Glomerular visceral epithelial cell (primary cell): ENCODE results near the gene DPH3.
A peak's percentile ranks its signal among the peaks of the same experiment; 100 is the strongest.
"Not testable (repeated sequence)": the region's sequence is repeated elsewhere in the genome, so short reads cannot be mapped to it uniquely, and the experiment has no call there.

ENCODE experiments used
- DNase-seq: peaks from one replicate; pipeline ENCODE4 v3.0.0-alpha.2; 2016; ENCODE audit errors: extremely low spot score

Gene DPH3

DNA sequence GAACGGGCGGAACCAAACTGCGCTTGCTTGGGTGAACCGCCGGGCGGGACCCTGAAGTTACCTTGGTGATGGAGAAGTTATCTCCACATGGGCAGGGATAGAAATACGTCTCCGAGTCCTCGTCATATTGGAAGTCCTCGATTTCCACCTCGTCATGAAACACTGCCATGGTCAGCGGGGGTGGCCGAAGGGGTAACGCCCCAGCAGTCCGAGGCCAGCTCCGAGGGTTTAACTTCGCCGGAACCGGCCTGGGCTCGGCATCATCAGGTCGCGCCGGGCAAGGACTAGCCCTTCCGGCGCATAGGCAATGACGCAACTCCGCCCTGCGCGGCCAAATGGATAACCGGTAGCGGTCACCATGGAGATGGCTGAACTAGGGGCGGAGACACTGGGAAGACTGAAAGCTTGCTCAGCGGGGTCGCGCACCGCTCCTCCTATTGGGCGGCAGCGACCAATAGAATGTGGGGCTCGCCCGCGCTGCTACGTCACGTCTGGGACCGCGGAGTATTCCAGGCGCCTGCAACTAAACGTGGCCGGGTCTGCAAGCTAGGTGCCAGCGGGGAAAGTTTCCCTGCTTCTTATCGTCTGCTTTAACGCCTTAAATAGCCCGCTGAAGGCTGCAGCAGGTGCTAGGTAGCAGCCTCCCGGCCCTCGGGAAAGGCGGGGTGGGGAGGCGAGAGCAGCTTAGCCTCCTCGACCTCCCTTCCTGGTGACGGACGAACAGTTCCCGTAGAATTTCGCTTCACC is at the start of gene DPH3, which contains the start of gene OXNAD1:
TSS of gene DPH3 (minus strand) at position 236 of the 747 bp plus-strand sequence. CDS start at position 169, 67 bp downstream.
TSS of gene OXNAD1 (plus strand) at position 505 of the 747 bp plus-strand sequence. CDS start 5,741 bp downstream, outside the sequence.
- DNase-seq, result peak; percentile 98

DNA sequence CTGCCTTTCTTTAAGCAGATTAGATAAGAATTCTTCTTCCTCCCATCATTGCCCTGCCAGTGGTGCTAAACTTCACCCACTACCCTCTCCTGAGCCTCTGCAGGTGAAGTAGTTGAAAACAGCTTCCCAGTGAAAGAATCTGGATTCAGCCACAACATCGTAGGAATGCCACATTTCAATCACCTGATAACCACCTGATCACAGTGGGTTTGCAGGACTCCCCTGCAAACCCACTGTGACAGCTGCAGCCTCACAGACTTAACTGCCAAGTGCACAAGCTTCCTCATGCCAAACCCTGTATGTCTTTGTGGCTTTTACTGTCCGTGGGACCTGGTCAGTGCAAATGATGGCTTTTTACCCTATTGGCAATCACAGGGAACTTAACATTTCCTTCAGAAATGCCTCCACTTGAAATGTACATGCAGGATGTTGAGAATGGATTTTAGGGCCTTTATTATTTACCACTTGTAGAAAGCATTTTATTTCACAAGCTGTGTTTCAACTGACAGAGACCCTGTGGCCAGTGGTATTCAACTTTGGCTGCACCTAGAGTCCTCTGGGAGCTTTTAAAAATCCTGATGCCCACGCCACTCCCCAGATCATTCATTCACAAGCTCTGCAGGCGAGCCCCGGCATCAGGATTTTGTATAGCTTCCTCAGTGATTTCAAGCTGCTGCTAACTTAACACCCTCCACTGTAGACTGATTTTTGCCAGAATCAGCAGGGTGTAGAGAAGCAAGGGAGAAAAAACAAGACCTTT is 49.3 kb upstream of the DPH3 start:
- no peak for DNase-seq

DNA sequence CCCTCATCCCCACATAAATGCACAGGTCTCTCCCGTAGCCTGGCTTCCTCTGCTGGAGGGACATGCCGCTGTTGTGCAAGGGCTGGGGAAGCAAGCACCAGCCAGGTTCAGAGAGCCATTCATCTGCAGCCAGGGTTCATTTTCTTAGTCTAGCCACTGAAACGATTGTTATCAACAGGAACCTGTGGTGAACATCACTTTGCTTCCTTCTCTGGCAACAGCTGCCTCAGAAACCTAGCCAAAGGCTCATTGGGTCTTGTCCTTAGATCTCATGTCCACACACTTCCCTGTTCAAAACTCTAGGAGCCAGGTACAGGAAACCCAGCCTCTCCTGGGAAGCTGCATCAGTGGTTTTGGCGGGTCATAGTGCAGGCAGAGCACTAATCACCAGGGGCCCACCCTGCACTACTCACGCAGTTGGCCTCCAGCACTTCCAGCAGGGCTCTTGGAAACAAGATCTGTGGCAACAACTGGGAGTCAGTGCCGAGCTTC is 47.3 kb upstream of the DPH3 start:
- no peak for DNase-seq

DNA sequence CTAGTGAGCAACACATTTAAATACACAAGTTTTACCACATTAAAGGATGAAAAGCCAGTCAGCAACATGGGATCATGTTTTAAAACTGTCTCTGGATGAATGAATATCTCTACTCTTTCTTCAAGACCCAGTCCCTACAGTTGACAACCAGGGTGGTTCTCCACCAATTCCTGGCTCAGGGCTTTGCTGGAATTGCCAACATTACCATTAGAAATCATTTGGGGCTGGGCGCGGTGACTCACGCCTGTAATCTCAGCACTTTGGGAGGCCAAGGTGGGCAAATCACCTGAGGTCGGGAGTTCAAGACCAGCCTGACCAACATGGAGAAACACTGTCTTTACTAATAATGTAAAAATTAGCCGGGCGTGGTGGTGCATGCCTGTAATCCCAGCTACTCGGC is 45.7 kb upstream of the DPH3 start:
- DNase-seq, result not testable (repeated sequence)

DNA sequence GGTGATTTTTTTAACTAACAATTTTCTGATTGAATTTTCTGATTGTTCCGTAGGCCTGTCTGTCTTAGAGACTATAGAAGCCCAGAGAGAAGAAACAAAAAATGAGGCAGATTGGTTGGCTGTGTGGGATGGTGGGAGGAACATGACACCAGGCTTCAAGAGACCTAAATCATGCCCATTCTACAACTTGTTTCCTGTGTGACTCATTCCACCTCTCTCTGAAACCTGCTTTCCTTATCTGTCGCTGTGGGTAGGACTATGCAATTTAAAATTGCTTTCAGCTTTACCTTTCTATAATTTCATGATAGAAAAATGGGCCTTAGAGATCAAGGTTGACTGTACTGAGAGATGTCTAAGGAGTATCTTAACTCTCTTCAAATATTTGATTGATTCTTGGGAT is 44.8 kb upstream of the DPH3 start:
- DNase-seq, result peak; percentile 35

DNA sequence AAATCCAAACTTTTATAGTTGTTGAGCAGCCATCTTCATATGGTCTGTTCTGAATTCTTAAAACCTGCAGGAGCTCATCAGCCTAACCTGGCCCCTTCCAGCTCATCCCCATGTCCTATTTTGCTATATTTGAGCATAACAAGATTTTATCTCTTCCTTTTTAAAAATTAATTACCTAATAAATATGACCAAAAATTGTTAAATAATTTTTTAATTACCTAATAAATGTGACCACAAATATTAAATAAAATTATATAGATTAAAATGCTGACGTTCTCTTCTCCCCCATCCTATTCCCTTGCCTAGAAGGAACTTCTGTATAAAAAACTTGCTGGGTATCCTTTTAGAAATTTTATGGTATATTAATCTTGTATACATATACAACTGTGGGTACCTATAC is 44.0 kb upstream of the DPH3 start:
- no peak for DNase-seq

DNA sequence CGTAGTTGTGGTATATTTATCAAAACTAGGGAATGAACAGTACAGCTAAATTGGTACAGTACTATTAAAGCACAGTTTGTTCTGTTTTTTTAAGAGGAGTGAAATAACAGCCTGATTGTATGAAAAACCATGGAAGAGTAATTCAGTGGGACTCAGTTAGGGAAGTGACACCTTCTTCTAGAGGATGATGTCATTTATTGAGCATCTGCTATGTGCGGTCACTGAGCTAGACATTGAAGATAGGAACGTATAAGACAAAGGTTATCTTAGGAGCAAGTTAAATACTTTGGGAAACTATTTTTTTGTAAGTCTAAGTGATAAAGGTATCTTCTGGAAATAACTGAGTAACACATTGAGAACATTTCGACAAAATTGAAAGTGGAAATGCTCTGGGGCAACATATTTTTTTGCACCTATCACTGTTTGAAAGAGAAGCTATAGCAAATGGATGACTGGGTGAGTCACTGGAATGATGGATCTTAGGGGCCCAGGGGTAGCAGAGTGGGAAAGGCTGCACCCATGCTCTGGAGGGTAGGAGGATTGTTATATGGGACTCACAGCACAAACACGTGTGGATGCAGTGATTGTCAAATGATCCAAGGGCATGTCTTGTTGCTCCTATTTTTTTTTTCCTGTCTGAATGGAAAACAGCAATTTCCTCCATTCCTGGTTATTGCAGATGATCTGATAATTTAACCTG is 43.2 kb upstream of the DPH3 start:
- DNase-seq, result no peak

DNA sequence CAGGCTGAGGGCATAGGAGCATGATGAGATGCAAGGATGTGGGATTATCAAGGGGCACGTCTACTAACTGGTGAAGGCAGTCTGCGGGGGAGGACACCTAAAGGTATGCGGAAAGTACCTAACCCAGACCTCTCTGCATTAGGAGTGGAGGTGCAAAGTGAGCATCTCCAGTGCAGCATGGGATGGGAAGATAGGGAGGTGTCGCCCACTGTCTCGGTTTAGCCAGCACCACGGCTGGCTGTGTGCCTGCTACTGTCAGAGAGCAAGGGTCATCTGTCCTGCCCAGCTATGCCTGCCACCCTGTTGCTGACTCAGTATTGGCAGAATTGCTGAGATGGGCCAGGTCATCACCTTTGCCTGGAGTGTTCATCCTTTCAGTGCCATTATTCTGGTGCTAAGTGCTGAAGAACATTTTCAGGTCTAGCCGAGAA is 40.4 kb upstream of the DPH3 start:
- no peak for DNase-seq

DNA sequence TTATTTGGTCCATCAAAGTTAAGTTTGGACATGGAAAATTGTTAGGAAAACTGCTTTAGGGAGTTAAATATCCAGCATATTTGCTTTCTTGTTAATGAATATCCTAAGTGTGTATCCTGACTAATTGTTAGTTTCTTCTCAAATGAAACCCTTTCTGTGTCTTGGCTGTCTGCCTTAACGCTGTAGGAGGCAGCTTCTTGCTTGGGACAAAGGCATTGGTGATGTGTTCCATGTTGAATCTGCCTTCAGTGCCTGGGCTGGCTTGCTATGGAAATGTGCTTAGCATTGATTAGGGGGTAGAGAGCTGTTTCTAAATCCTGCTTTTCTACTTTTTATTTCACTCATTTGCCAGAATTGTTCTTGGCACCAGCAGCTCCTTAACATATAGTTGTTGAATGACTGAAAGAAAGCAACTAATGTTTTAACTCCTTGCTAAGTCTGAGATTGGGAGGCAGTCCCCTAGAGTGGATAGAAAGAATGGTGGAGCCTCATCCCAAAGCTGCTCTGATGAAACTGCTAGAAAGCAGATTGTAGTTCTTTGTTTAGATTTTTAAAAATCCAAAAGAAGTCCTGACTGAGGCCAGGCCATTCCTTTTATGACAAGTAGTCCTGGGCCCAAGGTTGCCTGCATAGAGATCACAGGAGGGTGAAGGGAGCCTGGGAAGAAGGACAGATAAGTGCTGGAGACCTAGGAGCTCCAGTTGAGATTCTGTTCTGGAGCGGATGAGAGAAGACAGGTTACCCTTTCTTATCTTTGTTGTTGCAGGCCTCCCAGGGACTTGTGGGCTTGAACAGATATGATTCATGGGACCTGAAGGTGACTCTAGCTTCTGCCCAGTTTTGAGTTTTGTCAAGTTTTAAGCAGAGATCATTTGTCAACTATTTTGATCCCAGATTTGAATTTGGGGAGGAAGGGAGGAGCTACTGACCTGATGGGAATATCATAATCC is 39.6 kb upstream of the DPH3 start:
- DNase-seq, result no peak

DNA sequence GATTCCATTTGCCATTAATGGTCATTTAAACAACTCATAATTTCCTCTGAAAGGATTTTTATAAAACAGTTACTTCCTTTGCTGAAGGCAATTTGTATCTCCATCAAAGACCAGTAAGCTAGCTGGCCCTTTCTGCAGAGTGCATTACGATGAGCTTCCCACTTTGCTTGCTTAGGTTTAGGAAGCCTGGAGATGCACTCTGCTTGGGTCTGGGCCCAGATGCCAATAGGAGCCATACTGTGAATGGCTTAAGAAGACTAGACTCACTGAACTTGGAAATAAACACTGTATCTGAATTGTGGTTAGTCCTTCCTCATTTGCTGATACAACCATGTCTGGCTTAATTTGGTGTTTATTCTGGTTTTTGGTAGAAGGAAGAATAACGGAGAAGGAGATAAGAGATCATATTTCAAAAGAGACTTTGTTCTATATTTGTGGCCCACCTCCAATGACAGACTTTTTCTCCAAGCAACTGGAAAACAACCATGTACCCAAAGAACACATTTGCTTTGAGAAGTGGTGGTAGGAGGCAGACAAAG is 38.4 kb upstream of the DPH3 start:
- no peak for DNase-seq

DNA sequence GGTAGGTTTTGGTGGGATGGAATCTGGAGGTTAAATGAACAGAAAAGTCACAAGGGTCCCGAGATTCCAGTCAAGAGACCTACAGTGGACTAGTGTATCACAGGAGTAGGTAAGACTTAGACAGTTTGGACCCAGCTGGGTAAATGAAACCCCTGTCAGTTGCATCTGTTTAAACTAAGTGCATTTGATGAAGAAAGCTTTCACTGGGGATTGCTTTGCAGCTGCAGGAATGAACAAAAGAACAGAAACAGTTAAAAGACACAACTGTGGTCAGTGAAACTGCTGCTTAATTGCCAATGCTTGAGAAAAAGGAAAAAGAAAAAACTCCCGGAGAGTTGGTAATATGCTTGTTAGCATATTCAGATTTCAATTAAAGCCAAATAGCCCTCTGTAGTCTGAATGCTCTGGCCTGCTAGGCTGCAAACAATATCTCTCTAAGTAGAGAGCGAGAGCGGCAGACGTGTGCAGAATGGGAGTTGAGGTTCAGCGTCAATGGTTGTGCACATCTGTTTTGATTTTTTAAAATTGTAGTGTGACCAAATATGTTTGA is 37.4 kb upstream of the DPH3 start:
- no peak for DNase-seq

DNA sequence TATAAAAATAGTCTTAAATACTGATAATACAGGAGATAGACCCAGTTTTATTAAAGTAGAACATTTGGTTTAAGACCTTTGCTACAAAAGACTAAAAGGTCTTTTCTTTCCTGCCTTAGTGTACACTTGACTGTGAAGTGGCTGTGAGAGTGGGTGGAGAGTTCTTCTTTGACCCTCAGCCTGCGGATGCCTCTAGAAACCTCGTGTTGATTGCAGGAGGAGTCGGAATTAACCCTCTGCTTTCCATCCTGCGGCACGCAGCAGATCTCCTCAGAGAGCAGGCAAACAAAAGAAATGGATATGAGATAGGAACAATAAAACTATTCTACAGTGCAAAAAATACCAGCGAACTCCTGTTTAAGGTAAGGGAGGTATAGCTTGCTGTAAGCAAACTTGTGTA is 36.8 kb upstream of the DPH3 start:
- no peak for DNase-seq

DNA sequence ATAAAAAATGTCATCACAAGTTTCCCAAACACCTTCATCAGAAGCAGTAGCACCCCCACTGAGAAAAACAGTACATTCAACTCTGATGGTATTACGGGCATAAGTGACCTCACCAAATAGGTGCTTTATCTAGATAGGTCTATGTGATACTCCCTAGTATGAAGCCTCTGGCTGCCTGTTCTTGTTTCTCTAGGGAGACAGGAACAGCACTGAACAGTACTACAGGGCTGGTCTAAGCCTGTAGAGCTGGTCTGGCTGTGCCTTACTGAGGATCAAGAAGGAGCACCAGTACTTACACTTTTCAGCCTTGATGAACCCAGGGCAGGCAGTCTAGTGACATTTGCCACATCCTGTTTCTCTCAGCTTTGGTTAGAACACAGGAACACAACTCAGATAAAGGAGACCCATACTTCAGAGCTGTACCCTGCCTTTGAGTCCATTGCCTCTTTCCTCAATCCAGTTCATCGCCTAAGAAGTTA is 36.2 kb upstream of the DPH3 start:
- DNase-seq, result no peak

DNA sequence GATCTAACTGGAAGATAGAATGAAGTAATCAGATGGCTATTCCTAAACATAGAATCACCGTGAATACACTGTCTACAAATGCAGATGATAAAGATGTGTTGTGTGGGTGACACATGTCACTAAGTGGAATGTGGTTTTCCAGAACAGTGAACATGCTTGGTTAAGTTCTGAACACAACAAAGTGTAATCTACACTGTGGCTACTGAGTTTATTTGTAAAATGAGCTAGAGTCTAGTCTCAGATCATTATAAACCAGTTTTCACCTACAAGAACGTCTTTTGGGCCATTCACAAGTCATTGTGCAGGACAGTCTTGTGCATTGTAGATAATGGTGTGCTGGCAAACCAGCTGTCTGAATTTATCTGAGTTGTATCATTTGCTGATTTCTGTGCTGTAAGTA is 35.6 kb upstream of the DPH3 start:
- peak; percentile 59 for DNase-seq

DNA sequence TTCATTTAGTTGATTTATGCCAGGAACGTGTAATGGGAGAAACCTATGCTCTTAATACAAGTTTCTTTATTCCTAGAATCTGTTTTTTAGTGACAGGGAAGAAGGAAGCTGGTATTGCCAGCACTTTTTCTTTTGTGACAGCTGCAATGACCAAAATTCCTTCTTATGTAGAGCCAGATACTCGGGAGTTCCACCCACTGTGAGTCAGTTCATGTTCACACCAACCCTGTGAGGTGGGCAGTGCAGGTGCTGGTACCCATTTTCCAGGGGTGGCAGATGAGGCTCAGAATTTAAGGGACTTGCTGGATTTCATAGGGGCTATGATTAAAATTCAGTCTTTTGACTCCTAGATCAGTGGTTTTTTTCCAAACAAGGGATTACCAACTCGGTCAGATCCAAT is 35.0 kb upstream of the DPH3 start:
- DNase-seq, result no peak

DNA sequence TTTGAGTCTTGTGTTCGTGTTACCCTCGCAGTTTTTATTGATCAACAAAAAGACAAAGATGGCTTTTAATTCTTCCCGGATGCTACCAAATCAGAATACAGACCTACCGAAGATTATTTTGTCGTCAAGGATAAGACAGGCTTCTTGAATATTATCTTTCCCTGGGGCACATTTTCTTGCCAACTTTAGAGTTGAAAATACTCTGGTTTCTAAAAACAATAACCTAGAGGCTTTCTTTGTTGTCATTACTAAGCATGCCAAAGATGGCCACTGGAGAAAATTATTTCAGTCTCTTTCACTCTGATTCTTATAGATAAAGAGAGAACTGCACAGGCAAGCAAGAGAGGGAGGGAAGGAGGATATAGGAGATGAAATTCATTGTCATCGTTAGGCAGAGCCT is 34.1 kb upstream of the DPH3 start:
- no peak for DNase-seq

DNA sequence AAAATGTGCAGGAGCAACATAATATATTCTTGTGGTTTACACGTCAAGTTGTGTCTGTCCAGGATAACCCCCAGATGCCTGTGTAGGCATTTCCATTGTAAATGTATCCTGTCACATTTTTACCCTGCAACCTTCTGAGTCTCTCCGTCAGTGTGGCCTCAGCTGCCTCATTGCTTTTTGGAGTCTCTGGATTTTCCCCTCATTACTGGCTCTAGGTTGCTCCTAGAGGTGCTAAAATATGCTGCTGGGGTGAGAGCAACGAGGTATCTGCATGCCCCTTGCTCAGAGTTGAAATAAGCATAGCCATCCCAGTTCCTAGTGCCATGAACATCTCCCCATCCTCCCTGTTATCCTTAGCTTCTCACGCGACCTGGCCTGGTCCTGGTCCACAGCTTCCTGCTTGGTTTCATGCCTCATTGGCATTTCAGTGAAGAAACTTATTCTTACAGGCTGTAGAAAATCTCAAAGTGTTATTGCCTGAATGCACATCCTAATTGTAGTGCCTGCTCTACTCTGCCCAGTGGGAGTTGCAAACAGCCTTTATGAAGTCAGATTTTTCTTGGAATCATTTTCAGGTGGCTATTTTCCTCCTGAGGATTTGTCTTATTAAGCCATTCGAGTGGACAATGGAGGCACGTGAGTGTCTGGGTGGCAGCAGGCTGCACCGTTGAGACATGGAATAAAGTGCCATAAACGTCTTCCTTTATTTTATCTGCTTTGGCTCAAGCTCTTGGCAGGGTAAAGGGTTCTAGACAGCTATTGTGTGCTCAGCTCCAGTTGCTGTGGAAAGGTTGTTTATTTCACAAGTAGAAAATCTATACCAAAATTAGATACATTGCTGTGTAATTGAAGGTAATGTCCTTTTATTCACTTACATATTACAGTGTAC is 33.5 kb upstream of the DPH3 start:
- peak; percentile 59 for DNase-seq

DNA sequence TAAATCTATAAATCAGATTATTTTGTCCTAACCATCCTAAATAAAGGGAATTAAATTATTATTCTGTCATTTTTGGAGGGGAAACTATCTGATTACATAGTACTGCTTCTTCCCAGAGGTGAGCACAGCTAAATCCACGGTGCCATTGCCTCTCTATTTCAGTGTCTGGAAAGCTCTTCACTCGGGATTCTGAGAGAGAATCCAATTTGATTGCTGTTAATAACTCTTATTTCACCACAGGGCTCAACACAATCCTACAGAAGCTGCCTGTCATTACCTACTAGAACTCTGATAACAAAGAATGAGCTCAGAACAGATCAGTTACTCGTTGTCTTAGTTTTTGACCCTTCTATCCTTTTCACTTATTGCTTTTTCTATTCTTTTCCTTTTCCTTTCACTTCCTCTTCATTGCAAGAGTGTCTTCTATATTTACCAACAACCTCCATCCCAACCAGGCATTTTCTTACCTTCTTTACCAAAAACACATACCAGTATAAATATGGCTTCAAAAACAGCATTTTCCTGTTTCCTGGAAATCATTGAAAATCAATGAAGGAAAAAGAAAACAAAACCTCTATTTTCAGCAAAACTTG is 30.7 kb upstream of the DPH3 start:
- DNase-seq, result no peak

DNA sequence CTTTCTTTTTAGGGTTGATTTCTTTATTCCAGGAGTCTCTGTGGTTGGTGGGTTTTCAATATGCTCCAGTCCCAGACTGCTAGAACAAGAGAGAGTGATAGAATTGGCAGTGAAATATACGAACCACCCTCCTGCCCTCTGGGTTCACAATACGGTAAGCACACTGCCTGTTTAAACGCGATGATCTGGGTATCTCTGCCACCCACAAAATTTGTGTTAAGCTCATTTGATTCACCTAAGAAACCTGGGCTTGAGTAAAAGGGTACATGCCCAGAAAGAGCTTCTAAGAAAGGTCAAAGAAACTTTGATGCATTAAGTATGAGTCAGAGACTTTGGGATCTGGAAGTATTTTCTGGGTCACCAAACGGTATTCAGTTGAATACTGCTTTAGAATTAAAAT is 30.1 kb upstream of the DPH3 start:
- DNase-seq, result no peak
